ENCODE data around the gene COL9A2.

DNA sequence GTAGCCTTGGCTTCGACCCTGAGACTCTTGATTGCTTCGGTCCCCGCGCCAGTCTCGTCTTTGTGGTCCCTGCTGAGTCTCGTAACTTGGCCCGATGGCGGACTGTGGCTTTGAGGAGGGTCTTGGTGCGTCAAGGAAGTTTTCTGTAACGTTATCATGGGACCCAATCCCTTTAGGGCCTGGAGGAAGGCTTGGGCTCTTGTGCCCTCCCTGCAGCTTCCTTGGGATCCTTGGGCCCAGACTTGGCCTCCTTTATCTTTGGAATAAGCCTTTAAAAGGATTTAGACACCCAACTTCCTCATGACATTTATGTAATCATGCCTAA is 58.7 kb downstream of the COL9A2 start:
- TF ChIP-seq POLR2AphosphoS5 (IDR thresholded peaks at IDR 0.05; ENCODE audit: borderline replicate concordance, low read depth, low read length) (no peak), EZH2 (IDR thresholded peaks at IDR 0.05) (no peak)
